ENCODE measurements around the gene GPR15. TPM values are rescaled to one million over a fixed set of nuclear protein-coding genes. Genes with fewer than 3 reads are reported as not detected.

Gene GPR15
- total RNA-seq, 1 donor from 2014 or later: not detected

GRCh38 chr3:98529856-98530459 lies 1.8 kb upstream of the GPR15 start:
- no peak for DNase-seq (ENCODE audit: extremely low read depth, low read depth, low spot score)

GRCh38 chr3:98530676-98531075 lies 1.1 kb upstream of the GPR15 start:
- DNase-seq (ENCODE audit: extremely low read depth, low read depth, low spot score): no peak

- DNase-seq (ENCODE audit: extremely low read depth, low read depth, low spot score): no peak
Measured at GRCh38 chr3:98532275-98532637, 478 bp downstream of the GPR15 start.

GRCh38 chr3:98532709-98533571 lies 1.2 kb downstream of the GPR15 start:
- DNase-seq (ENCODE audit: extremely low read depth, low read depth, low spot score): no peak

- no peak for DNase-seq (ENCODE audit: extremely low read depth, low read depth, low spot score)
Measured at GRCh38 chr3:98534168-98534567, 2.4 kb downstream of the GPR15 start.

GRCh38 chr3:98534734-98535133 lies 3.0 kb downstream of the GPR15 start:
- no peak for DNase-seq (ENCODE audit: extremely low read depth, low read depth, low spot score)

GRCh38 chr3:98536456-98537017 lies 4.8 kb downstream of the GPR15 start:
- no peak for DNase-seq (ENCODE audit: extremely low read depth, low read depth, low spot score)

GRCh38 chr3:98540346-98540745 lies 8.6 kb downstream of the GPR15 start:
- DNase-seq (ENCODE audit: extremely low read depth, low read depth, low spot score): no peak

GRCh38 chr3:98541695-98542094 lies 9.9 kb downstream of the GPR15 start:
- no peak for DNase-seq (ENCODE audit: extremely low read depth, low read depth, low spot score)

GRCh38 chr3:98542623-98543022 lies 10.8 kb downstream of the GPR15 start:
- DNase-seq (ENCODE audit: extremely low read depth, low read depth, low spot score): no peak

- no peak for DNase-seq (ENCODE audit: extremely low read depth, low read depth, low spot score)
Measured at GRCh38 chr3:98545940-98546339, 14.2 kb downstream of the GPR15 start.

GRCh38 chr3:98548544-98548943 lies 16.8 kb downstream of the GPR15 start:
- DNase-seq (ENCODE audit: extremely low read depth, low read depth, low spot score): no peak

GRCh38 chr3:98550833-98551232 lies 19.1 kb downstream of the GPR15 start:
- no peak for DNase-seq (ENCODE audit: extremely low read depth, low read depth, low spot score)

- DNase-seq (ENCODE audit: extremely low read depth, low read depth, low spot score): no peak
Measured at GRCh38 chr3:98551236-98551635, 19.5 kb downstream of the GPR15 start.

- DNase-seq (ENCODE audit: extremely low read depth, low read depth, low spot score): no peak
Measured at GRCh38 chr3:98551754-98552153, 20.0 kb downstream of the GPR15 start.

GRCh38 chr3:98552232-98553020 lies 20.6 kb downstream of the GPR15 start:
- no peak for DNase-seq (ENCODE audit: extremely low read depth, low read depth, low spot score)

GRCh38 chr3:98553021-98553563 lies 21.3 kb downstream of the GPR15 start:
- DNase-seq (ENCODE audit: extremely low read depth, low read depth, low spot score): no peak

- DNase-seq (ENCODE audit: extremely low read depth, low read depth, low spot score): no peak
Measured at GRCh38 chr3:98553753-98554152, 22.0 kb downstream of the GPR15 start.

- DNase-seq (ENCODE audit: extremely low read depth, low read depth, low spot score): no peak
Measured at GRCh38 chr3:98554580-98554979, 22.8 kb downstream of the GPR15 start.

GRCh38 chr3:98555025-98555379 lies 23.2 kb downstream of the GPR15 start:
- DNase-seq (ENCODE audit: extremely low read depth, low read depth, low spot score): no peak
